Suprapubic skin (tissue), 4 donors: ENCODE data around the gene CCDC196. TPM values are rescaled to one million over a fixed set of nuclear protein-coding genes. Genes with fewer than 3 reads are reported as not detected.
"Not testable (repeated sequence)": the region's sequence is repeated elsewhere in the genome, so short reads cannot be mapped to it uniquely, and the experiment has no call there.

ENCODE experiments used
- DNase-seq, 2 donors: peaks; one replicate each; pipeline ENCODE4 v3.0.0-alpha.2; 2019; ENCODE audit warnings: low spot score in 2 of 2
- H3K27ac ChIP-seq: fragments of 200-600 bp; sonication (generic); one replicate; pipeline ENCODE4 v1.5.1; 2019
- H3K27me3 ChIP-seq: fragments of 200-600 bp; sonication (generic); one replicate; pipeline ENCODE4 v1.5.1; 2019
- H3K36me3 ChIP-seq: fragments of 200-600 bp; sonication (generic); one replicate; pipeline ENCODE4 v1.5.1; 2019
- H3K4me1 ChIP-seq: fragments of 200-600 bp; sonication (generic); one replicate; pipeline ENCODE4 v1.5.1; 2019
- H3K4me3 ChIP-seq: fragments of 200-600 bp; sonication (generic); one replicate; pipeline ENCODE4 v1.5.1; 2019; ENCODE audit warnings: mild to moderate bottlenecking
- H3K9me3 ChIP-seq: fragments of 200-600 bp; sonication (generic); one replicate; pipeline ENCODE4 v1.5.1; 2019
- EP300 ChIP-seq: sonication (generic); formaldehyde crosslinking; IDR thresholded peaks from one replicate; pipeline ENCODE4 v1.6.1; 2017; ENCODE audit warnings: antibody characterized with exemption
- POLR2A ChIP-seq, 2 donors: fragments of 450-650 bp; IDR thresholded peaks; one replicate each; pipeline ENCODE4 v1.6.1; 2017; ENCODE audit warnings: antibody characterized with exemption in 2 of 2, mild to moderate bottlenecking in 2 of 2, moderate library complexity in 2 of 2
- POLR2AphosphoS5 ChIP-seq, 3 donors: sonication (generic); formaldehyde crosslinking; IDR thresholded peaks; one replicate each; pipeline ENCODE4 v1.6.1; 2017; ENCODE audit warnings: antibody characterized with exemption in 3 of 3
- WGBS: methylation state at CpG from one replicate; pipeline ENCODE4 v1.1.5; 2018; 5-methylcytosine and 5-hydroxymethylcytosine counted together
- total RNA-seq, 4 donors: library from RNA; depleted of rRNA; stranded (reverse); fragments of >200 nt; gene quantifications; one replicate each; pipeline ENCODE4 v1.1.0, GENCODE V29; 2016
- TF ChIP-seq, protein P1 (sequence below), 2 donors: fragments of 200-600 bp in 1 of 2; fragments of 450-650 bp in 1 of 2; sonication (generic) in 1 of 2; IDR thresholded peaks; one replicate each; pipeline ENCODE4 v1.5.1; 2016 to 2019; ENCODE audit warnings: antibody characterized with exemption in 2 of 2, mild to moderate bottlenecking in 1 of 2, moderate library complexity in 1 of 2

Gene CCDC196
- total RNA-seq, 4 donors from 2014 or later = not detected

- H3K4me1 ChIP-seq = no peaks in the 10 kb centered on the region
- H3K27ac ChIP-seq = no peak overlapping the region
- TF ChIP-seq, protein P1, sequence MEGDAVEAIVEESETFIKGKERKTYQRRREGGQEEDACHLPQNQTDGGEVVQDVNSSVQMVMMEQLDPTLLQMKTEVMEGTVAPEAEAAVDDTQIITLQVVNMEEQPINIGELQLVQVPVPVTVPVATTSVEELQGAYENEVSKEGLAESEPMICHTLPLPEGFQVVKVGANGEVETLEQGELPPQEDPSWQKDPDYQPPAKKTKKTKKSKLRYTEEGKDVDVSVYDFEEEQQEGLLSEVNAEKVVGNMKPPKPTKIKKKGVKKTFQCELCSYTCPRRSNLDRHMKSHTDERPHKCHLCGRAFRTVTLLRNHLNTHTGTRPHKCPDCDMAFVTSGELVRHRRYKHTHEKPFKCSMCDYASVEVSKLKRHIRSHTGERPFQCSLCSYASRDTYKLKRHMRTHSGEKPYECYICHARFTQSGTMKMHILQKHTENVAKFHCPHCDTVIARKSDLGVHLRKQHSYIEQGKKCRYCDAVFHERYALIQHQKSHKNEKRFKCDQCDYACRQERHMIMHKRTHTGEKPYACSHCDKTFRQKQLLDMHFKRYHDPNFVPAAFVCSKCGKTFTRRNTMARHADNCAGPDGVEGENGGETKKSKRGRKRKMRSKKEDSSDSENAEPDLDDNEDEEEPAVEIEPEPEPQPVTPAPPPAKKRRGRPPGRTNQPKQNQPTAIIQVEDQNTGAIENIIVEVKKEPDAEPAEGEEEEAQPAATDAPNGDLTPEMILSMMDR (IDR thresholded peaks at IDR 0.05) = no peak
- TF ChIP-seq POLR2AphosphoS5 (IDR thresholded peaks at IDR 0.05) = no peak
- TF ChIP-seq EP300 = no peak
- no peak for TF ChIP-seq POLR2A (IDR thresholded peaks at IDR 0.05)
- DNase-seq = no peak
- H3K9me3 ChIP-seq = no peaks in the 10 kb centered on the region
- H3K4me3 ChIP-seq = no peak overlapping the region
- 60% methylated on average over 4 of the region's 4 CpGs for WGBS
- H3K36me3 ChIP-seq = no peaks in the 10 kb centered on the region
- no peaks in the 10 kb centered on the region for H3K27me3 ChIP-seq
Observed at GRCh38 chr14:66501592-66501991, 15.4 kb downstream of the CCDC196 start.

- H3K9me3 ChIP-seq, H3K4me1 ChIP-seq, H3K36me3 ChIP-seq, H3K27ac ChIP-seq, H3K27me3 ChIP-seq, H3K4me3 ChIP-seq, DNase-seq: not testable (repeated sequence)
- WGBS = 87% methylated on average over 5 of the region's 5 CpGs
Observed at GRCh38 chr14:66502836-66503235, 16.7 kb downstream of the CCDC196 start.

- TF ChIP-seq POLR2AphosphoS5 (IDR thresholded peaks at IDR 0.05) = no peak
- 25% methylated on average over 1 of the region's 1 CpG for WGBS
Observed at GRCh38 chr14:66503532-66503931, 17.4 kb downstream of the CCDC196 start.

GRCh38 chr14:66507181-66507721 is 21.1 kb downstream of the CCDC196 start:
- 1% methylated on average over 23 of the region's 23 CpGs for WGBS
- no peak for DNase-seq
- peaks cover 20% of the 10 kb centered on the region for H3K4me1 ChIP-seq
- no peaks in the 10 kb centered on the region for H3K36me3 ChIP-seq
- peak overlapping the region; percentile 98 for H3K4me3 ChIP-seq
- no peak for TF ChIP-seq EP300
- TF ChIP-seq, protein P1 (IDR thresholded peaks at IDR 0.05) = no peak
- no peak for TF ChIP-seq POLR2AphosphoS5 (IDR thresholded peaks at IDR 0.05)
- no peak for TF ChIP-seq POLR2A (IDR thresholded peaks at IDR 0.05)
- H3K9me3 ChIP-seq = no peaks in the 10 kb centered on the region
- no peaks in the 10 kb centered on the region for H3K27me3 ChIP-seq
- H3K27ac ChIP-seq = peak overlapping the region; percentile 95

More at GRCh38 chr14:66503532-66503931, 17.4 kb downstream of the CCDC196 start:
- no peak for DNase-seq
- H3K27ac ChIP-seq = no peak overlapping the region
- no peaks in the 10 kb centered on the region for H3K27me3 ChIP-seq
- H3K9me3 ChIP-seq = no peaks in the 10 kb centered on the region
- H3K4me1 ChIP-seq = peaks cover 8% of the 10 kb centered on the region
- H3K4me3 ChIP-seq = no peak overlapping the region
- H3K36me3 ChIP-seq = no peaks in the 10 kb centered on the region

DNA sequence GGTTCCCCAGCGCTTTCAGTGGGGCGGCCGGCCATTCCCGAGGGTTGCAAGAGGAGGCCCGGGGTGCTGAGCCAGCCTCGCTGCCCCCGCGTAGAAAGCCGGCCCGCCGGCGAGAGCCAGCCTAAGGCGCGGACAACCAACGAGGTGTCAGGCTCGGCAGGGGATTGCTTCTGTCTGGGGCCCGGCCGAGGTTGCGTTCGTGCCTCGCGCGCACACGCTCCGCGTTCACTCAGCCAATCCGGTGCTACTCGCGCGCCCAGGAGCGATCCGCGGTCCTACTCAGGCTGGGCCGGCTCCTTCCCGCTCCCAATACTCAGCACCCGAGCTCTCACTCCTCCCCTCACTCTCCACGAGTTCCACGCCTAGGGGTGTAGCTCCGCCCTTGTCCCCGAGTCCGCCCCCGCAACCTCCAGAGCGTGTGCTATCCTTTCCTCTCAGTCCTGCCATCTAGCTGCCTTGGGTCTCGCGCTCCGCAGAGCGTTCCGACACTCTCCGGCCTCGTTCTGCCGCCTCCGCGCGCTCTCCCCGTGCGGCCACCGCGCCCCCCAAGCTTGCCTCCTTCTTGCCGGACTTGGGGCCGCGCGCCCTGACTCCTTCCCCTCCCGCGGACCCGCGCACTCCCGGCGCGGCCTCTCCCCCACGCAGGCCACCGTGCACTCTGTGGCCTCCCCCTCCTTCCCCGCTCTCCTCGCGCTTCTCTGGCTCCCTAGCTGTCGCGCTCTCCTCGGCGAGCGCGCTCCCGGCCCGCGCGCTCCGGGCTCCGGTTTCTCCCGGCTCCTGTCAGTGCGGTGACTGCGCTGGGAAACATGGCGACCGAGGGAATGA is 21.8 kb downstream of the CCDC196 start, which contains the start of gene GPHN:
TSS of gene GPHN (plus strand) at position 426 of the 825 bp plus-strand sequence.
- Histone ChIP-seq H3K4me3 (peak within 1 kb of the TSS; percentile 98), H3K9me3 (no peaks in the 10 kb centered on the region), H3K27ac (peak within 1 kb of the TSS; percentile 95), H3K27me3 (no peaks in the 10 kb centered on the region), H3K36me3 (no peaks in the 10 kb centered on the region), H3K4me1 (peaks cover 20% of the 10 kb centered on the region)
- TF ChIP-seq EP300 = no peak
- TF ChIP-seq, protein P1 (IDR thresholded peaks at IDR 0.05) = peak in 1 of 2 donors; percentile 34
- peak in 2 of 3 donors; percentile 16 to 41 for TF ChIP-seq POLR2AphosphoS5 (IDR thresholded peaks at IDR 0.05)
- TF ChIP-seq POLR2A (IDR thresholded peaks at IDR 0.05) = peak in 1 of 2 donors; percentile 41
- DNase-seq = peak; percentile 94 to 96
- 1% methylated on average over 49 of the region's 91 CpGs for WGBS

DNA sequence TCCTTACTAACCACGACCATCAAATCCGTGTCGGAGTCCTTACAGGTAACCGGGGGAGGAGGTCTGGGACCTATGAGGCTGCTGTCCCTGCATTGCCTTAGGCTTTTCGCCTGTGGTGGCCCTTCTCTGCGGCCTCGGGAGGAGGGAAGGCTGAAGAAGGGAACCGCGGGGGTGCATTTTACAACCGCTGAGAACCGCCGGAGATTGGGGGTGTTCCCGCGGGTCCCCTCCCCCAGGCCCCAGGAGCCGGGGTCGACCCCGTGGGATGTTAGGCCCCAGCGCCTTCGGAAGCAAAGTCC is 22.3 kb downstream of the CCDC196 start:
- H3K4me3 ChIP-seq = peak overlapping the region; percentile 98
- WGBS = 4% methylated on average over 5 of the region's 19 CpGs
- H3K27ac ChIP-seq = peak overlapping the region; percentile 95
- no peak for DNase-seq
- no peaks in the 10 kb centered on the region for H3K9me3 ChIP-seq
- TF ChIP-seq, protein P1 (IDR thresholded peaks at IDR 0.05) = no peak
- TF ChIP-seq EP300 (no peak), POLR2AphosphoS5 (IDR thresholded peaks at IDR 0.05) (no peak), POLR2A (IDR thresholded peaks at IDR 0.05) (no peak)
- peaks cover 20% of the 10 kb centered on the region for H3K4me1 ChIP-seq
- H3K27me3 ChIP-seq = no peaks in the 10 kb centered on the region
- no peaks in the 10 kb centered on the region for H3K36me3 ChIP-seq
